ENCODE results near the gene KLHL8. TPM values are rescaled to one million over a fixed set of nuclear protein-coding genes. Genes with fewer than 3 reads are reported as not detected.

Gene KLHL8
- total and polyA plus RNA-seq, 3 donors from 2014 or later, result 9.5 to 10.4 (median 10.3) TPM

DNA sequence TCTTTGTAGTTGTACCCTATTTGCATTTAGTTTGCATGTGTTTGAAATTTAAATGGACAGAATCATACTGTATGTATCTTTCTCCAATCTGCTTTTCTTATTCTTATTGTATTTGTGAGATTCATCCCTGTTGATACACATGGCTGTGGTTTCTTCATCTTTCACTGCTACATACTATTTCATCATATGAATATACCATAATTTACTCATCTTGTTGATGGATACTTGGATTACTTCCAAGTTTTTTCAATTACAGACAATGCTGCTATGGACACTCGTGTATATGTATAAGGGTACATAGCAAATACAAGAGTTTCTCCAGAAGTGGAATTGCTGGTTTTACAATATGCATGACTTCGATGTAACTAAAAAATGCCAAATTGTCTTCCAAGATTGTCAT is 11.8 kb upstream of the KLHL8 start:
- no peak overlapping the region for H3K4me3 ChIP-seq
- no peak for TF ChIP-seq POLR2A (IDR thresholded peaks at IDR 0.05)
- TF ChIP-seq, protein P1, sequence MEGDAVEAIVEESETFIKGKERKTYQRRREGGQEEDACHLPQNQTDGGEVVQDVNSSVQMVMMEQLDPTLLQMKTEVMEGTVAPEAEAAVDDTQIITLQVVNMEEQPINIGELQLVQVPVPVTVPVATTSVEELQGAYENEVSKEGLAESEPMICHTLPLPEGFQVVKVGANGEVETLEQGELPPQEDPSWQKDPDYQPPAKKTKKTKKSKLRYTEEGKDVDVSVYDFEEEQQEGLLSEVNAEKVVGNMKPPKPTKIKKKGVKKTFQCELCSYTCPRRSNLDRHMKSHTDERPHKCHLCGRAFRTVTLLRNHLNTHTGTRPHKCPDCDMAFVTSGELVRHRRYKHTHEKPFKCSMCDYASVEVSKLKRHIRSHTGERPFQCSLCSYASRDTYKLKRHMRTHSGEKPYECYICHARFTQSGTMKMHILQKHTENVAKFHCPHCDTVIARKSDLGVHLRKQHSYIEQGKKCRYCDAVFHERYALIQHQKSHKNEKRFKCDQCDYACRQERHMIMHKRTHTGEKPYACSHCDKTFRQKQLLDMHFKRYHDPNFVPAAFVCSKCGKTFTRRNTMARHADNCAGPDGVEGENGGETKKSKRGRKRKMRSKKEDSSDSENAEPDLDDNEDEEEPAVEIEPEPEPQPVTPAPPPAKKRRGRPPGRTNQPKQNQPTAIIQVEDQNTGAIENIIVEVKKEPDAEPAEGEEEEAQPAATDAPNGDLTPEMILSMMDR (IDR thresholded peaks at IDR 0.05), result no peak
- 85 to 90% methylated on average over 2 of the region's 2 CpGs for WGBS, 2 donors
- no peaks in the 10 kb centered on the region for H3K36me3 ChIP-seq (ENCODE audit: low read depth, missing control alignments)
- no peak for DNase-seq
- no peak overlapping the region for H3K27ac ChIP-seq
- no peaks in the 10 kb centered on the region for H3K4me1 ChIP-seq
- no peaks in the 10 kb centered on the region for H3K27me3 ChIP-seq
- H3K9me3 ChIP-seq, result no peaks in the 10 kb centered on the region
- intact Hi-C loops (cut with DNase I; ENCODE audit: low total_unique reads), result loop anchor here (5.0 to 10.0 kb wide), 2 partner anchors 80 to 307 kb away; no protein-coding TSS in a partner anchor

DNA sequence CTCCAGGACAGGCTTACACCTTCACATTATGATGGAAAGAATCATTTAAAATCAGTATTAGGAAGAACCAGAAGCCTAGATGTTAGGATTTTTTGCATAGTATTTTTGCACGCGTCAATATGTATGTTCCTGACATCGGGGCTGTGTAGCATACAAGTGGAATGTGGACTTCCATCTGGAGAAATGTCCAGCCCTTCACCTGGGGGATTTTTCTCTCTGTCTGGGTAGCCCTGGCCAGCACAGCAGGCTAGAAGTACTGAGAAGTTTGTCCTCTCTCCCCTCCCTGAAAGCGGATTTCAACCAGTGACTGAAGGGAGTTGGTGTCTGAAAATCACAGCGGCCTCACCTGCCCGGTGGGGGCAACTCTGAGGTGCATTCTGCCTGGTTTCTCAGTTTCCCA is 10.4 kb upstream of the KLHL8 start:
- Histone ChIP-seq H3K36me3 (ENCODE audit: low read depth, missing control alignments) (no peaks in the 10 kb centered on the region), H3K4me1 (no peaks in the 10 kb centered on the region), H3K27ac (no peak overlapping the region), H3K4me3 (no peak overlapping the region), H3K9me3 (no peaks in the 10 kb centered on the region), H3K27me3 (no peaks in the 10 kb centered on the region)
- WGBS, 2 donors, result 82 to 87% methylated on average over 6 of the region's 6 CpGs
- intact Hi-C loops (cut with DNase I; ENCODE audit: low total_unique reads), result loop anchor here (5.0 to 10.0 kb wide), 2 partner anchors 79 to 306 kb away; no protein-coding TSS in a partner anchor
- DNase-seq, result no peak
- TF ChIP-seq, protein P1 (IDR thresholded peaks at IDR 0.05), result no peak
- no peak for TF ChIP-seq POLR2A (IDR thresholded peaks at IDR 0.05)

DNA sequence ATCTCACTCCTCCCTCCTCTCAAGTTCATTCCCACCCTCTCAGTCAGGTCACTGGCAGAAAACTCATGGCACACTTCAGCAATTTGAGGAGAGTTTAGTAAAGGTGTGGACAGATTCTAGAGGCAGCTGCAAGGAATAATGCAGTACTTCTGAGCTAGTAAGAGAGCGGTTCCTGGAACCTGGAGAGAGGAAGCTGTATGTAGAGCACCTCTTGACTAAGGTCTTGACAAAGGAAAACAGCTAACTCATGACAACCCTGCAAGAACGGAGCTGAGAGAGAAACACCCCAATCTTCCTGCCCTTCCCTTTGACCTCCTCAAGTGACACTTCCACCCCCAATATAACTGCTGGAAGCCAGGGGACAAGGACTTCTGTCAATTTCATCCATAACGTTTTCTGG is 9.6 kb upstream of the KLHL8 start:
- intact Hi-C loops (cut with DNase I; ENCODE audit: low total_unique reads), result loop anchor here (5.0 to 10.0 kb wide), 2 partner anchors 78 to 305 kb away; no protein-coding TSS in a partner anchor
- Histone ChIP-seq H3K27ac (no peak overlapping the region), H3K9me3 (no peaks in the 10 kb centered on the region), H3K36me3 (ENCODE audit: low read depth, missing control alignments) (no peaks in the 10 kb centered on the region), H3K4me3 (no peak overlapping the region), H3K4me1 (no peaks in the 10 kb centered on the region), H3K27me3 (no peaks in the 10 kb centered on the region)
- WGBS, 2 donors, result 84 to 86% methylated on average over 3 of the region's 3 CpGs
- DNase-seq, result no peak
- no peak for TF ChIP-seq POLR2A (IDR thresholded peaks at IDR 0.05)
- TF ChIP-seq, protein P1 (IDR thresholded peaks at IDR 0.05), result no peak

DNA sequence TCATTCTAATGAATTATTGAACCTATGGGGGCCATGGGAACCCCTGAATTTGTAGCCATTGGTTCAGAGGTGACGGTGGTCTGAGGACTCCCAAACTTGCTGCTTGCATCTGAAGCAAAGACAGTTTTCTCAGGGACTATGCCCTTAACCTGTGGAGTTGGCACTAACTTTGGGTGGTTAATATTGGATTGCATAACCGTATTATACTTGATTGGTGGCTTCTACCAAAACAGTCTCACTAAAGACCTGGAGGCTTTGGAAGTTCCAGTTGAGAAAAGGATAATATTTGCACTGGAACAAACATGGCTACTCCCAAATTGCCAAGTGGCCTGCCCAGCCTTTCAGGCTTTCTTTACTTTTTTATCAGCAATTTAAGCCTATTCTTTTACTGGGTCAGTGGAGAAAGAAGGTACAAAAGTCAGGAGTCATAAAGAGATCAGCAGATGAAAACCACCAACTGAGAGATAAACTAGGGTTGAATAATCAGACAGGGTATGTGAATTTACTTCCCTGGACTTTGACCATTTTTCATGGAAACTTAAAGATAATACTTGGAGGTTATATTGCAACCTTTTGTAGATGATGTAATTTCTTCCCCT is 7.9 kb upstream of the KLHL8 start:
- H3K4me1 ChIP-seq, result no peaks in the 10 kb centered on the region
- intact Hi-C loops (cut with DNase I; ENCODE audit: low total_unique reads), result no loop called here
- 95 to 96% methylated on average over 2 of the region's 2 CpGs for WGBS, 2 donors
- no peak overlapping the region for H3K4me3 ChIP-seq
- DNase-seq, result no peak
- H3K27ac ChIP-seq, result no peak overlapping the region
- TF ChIP-seq POLR2A (IDR thresholded peaks at IDR 0.05), result no peak
- TF ChIP-seq, protein P1 (IDR thresholded peaks at IDR 0.05), result no peak
- no peaks in the 10 kb centered on the region for H3K27me3 ChIP-seq
- H3K36me3 ChIP-seq (ENCODE audit: low read depth, missing control alignments), result no peaks in the 10 kb centered on the region
- no peaks in the 10 kb centered on the region for H3K9me3 ChIP-seq

DNA sequence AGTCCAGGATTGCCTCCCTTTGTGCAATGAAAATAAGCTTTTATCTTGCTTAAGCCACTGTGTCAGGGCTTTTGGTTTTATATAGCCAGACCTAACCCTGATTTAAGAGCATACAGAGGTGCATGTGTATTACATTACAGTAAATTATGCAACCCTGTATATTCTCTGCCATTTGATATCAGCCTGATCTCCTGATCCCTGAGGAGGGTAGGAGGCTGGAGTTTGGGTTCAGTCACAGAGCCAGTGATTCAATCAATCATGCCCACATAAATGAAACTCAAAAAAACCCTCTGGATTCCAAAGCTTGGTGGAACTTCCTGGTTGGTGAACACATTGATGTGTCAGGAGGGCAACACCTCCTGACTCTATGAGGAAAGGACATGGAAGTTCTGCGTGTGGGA is 7.3 kb upstream of the KLHL8 start:
- Histone ChIP-seq H3K4me3 (no peak overlapping the region), H3K27me3 (no peaks in the 10 kb centered on the region), H3K36me3 (ENCODE audit: low read depth, missing control alignments) (no peaks in the 10 kb centered on the region), H3K4me1 (no peaks in the 10 kb centered on the region), H3K9me3 (no peaks in the 10 kb centered on the region), H3K27ac (no peak overlapping the region)
- 75 to 91% methylated on average over 1 of the region's 1 CpG for WGBS, 2 donors
- no peak for TF ChIP-seq POLR2A (IDR thresholded peaks at IDR 0.05)
- TF ChIP-seq, protein P1 (IDR thresholded peaks at IDR 0.05), result no peak
- DNase-seq, result no peak
- intact Hi-C loops (cut with DNase I; ENCODE audit: low total_unique reads), result no loop called here
